ENCODE results near the gene AHCTF1.
A peak's percentile ranks its signal among the peaks of the same experiment; 100 is the strongest.
"Not testable (repeated sequence)": the region's sequence is repeated elsewhere in the genome, so short reads cannot be mapped to it uniquely, and the experiment has no call there.

The AHCTF1 gene

DNA sequence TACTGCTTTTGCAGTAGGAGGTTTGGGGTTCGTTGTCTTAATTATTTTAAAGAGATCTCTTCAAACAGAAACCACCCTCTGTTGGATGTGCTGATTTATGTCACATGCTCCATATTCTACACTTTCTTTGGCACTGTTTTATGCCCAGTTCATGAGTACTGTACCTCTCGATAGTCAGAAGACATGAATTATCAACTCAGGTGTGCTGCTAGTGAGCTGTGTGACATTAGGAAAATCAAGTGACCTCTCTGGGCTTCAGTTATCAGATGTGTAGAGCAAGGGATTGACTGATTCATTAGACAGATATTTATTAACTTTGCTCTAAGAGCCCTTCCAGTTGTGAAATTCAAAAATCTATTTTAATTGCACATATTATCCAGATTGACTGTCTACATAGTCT is 2.1 kb upstream of the AHCTF1 start:
- H3K4me3 Mint-ChIP-seq, result no peak overlapping the region
- H3K27ac Mint-ChIP-seq, result no peak overlapping the region
- peaks cover 4% of the 10 kb centered on the region for H3K27me3 Mint-ChIP-seq (ENCODE audit: low read depth)
- H3K36me3 Mint-ChIP-seq (ENCODE audit: low read depth), result peaks cover 3% of the 10 kb centered on the region
- H3K9me3 Mint-ChIP-seq, result no peaks in the 10 kb centered on the region
- H3K4me1 Mint-ChIP-seq (ENCODE audit: low read depth), result peaks cover 15% of the 10 kb centered on the region

DNA sequence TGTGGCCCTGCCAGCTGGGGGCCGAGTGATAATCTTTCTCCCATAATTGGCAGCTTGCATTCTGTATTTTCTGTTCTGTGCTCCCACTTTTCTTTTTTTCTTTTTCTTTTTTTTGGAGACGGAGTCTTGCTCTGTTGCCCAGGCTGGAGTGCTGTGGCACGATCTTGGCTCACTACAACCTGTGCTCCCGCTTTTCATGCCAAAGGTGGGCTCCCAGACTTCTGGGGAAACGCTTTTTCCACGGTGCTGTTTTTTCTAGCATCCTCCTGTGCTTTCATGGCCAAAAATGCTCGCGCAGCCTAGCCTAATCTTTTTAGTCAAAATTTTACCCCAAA is 585 bp upstream of the AHCTF1 start:
- peaks cover 10% of the 10 kb centered on the region for H3K36me3 Mint-ChIP-seq (ENCODE audit: low read depth)
- H3K27me3 Mint-ChIP-seq (ENCODE audit: low read depth), result peaks cover 4% of the 10 kb centered on the region
- H3K4me3 Mint-ChIP-seq, result peak overlapping the region; percentile 91

DNA sequence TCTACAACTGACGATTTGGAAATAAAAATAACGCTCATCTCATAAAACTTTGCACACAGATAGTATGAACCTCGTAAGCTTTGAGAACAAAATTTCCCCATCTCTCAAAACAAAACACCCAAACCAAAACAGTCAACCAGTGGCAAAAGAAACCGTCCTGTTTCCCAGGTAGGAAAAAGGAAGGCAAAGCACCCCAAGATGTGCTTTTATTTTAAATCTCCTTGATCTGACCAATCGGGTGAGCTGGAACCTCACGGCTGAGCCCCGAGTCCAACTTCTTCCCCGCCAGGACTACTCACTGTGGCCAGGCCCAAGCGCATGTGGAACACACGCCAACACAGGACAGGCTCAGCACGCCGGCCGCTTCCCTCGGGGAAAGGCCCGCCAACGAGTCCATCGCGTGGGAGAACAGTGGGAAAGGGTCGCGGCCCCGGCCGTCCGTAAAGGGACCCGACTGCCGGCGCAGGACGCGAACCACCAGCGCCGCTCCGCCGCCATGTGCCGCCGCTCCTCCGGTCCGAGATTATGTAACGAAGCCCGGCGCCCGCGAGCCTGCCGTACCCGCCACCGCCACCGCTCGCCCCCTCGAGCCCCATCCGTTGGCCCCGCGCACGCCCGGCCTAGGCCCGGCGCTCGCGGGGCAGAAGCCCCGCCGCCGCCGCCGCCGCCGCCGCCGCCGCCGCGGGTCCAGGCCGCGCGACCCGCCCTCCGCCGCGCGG is 759 bp downstream of the AHCTF1 start:
- H3K27me3 Mint-ChIP-seq (ENCODE audit: low read depth), result peaks cover 4% of the 10 kb centered on the region
- peaks cover 4% of the 10 kb centered on the region for H3K9me3 Mint-ChIP-seq
- peak overlapping the region; percentile 88 for H3K4me3 Mint-ChIP-seq
- H3K4me1 Mint-ChIP-seq (ENCODE audit: low read depth), result peaks cover 23% of the 10 kb centered on the region
- peak overlapping the region; percentile 83 for H3K27ac Mint-ChIP-seq
- peaks cover 23% of the 10 kb centered on the region for H3K36me3 Mint-ChIP-seq (ENCODE audit: low read depth)

More for the DNA sequence above, 585 bp upstream of the AHCTF1 start:
- peak overlapping the region; percentile 78 for H3K27ac Mint-ChIP-seq
- H3K9me3 Mint-ChIP-seq, result no peaks in the 10 kb centered on the region
- peaks cover 18% of the 10 kb centered on the region for H3K4me1 Mint-ChIP-seq (ENCODE audit: low read depth)

GRCh38 chr1:246925997-246926626 is 5.6 kb downstream of the AHCTF1 start:
- no peak overlapping the region for H3K27ac Mint-ChIP-seq
- no peaks in the 10 kb centered on the region for H3K27me3 Mint-ChIP-seq (ENCODE audit: low read depth)
- H3K4me3 Mint-ChIP-seq, result no peak overlapping the region
- peaks cover 27% of the 10 kb centered on the region for H3K4me1 Mint-ChIP-seq (ENCODE audit: low read depth)
- peaks cover 5% of the 10 kb centered on the region for H3K9me3 Mint-ChIP-seq
- H3K36me3 Mint-ChIP-seq (ENCODE audit: low read depth), result peaks cover 25% of the 10 kb centered on the region

- peaks cover 22% of the 10 kb centered on the region for H3K36me3 Mint-ChIP-seq (ENCODE audit: low read depth)
- peaks cover 5% of the 10 kb centered on the region for H3K9me3 Mint-ChIP-seq
- no peaks in the 10 kb centered on the region for H3K27me3 Mint-ChIP-seq (ENCODE audit: low read depth)
- peaks cover 21% of the 10 kb centered on the region for H3K4me1 Mint-ChIP-seq (ENCODE audit: low read depth)
- no peak overlapping the region for H3K4me3 Mint-ChIP-seq
- no peak overlapping the region for H3K27ac Mint-ChIP-seq
Observed at GRCh38 chr1:246923900-246924299, 7.8 kb downstream of the AHCTF1 start.

DNA sequence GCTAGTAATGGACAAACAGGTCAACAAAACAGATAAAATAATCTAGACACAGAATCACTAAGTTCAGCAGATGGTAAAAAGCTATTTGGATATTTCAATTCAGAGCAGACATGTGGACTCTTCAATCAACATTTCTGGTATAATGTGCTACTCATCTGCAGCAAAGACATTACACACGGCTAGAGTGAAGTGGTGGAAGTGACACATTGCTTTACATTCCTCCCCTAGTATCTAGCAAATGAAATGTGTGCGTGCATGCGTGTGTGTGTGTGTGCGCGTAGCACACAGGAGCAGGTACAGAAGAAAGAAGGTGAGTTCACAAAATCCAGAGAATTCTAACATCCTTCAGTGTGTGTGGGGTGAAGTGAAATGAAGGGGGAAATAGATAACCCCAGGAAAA is 8.3 kb downstream of the AHCTF1 start:
- Mint-ChIP-seq H3K36me3 (ENCODE audit: low read depth) (peaks cover 19% of the 10 kb centered on the region), H3K27me3 (ENCODE audit: low read depth) (no peaks in the 10 kb centered on the region), H3K9me3 (peaks cover 5% of the 10 kb centered on the region), H3K27ac (no peak overlapping the region), H3K4me3 (no peak overlapping the region), H3K4me1 (ENCODE audit: low read depth) (peaks cover 18% of the 10 kb centered on the region)

- Mint-ChIP-seq H3K27me3 (ENCODE audit: low read depth) (no peaks in the 10 kb centered on the region), H3K4me3 (no peak overlapping the region), H3K36me3 (ENCODE audit: low read depth) (peaks cover 11% of the 10 kb centered on the region), H3K27ac (no peak overlapping the region), H3K9me3 (peaks cover 5% of the 10 kb centered on the region), H3K4me1 (ENCODE audit: low read depth) (peaks cover 20% of the 10 kb centered on the region)
Observed at GRCh38 chr1:246921481-246921880, 10.3 kb downstream of the AHCTF1 start.

DNA sequence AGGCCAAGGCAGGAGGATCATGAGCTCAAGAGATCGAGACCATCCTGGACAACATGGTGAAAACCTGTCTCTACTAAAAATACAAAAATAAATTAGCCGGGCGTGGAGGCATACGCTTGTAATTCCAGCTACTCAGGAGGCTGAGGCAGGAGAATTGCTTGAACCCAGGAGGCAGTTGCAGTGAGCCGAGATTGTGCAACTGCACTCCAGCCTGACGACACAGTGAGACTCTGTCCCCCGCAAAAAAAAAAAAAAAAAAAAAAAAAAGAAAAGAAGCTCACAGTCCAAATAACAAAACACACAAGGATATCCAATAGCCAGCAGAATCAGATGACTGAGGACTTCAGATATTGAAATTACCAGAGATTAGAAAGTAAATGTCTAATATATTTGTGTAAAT is 11.8 kb downstream of the AHCTF1 start:
- no peaks in the 10 kb centered on the region for H3K27me3 Mint-ChIP-seq (ENCODE audit: low read depth)
- peaks cover 10% of the 10 kb centered on the region for H3K36me3 Mint-ChIP-seq (ENCODE audit: low read depth)
- no peaks in the 10 kb centered on the region for H3K9me3 Mint-ChIP-seq
- peaks cover 13% of the 10 kb centered on the region for H3K4me1 Mint-ChIP-seq (ENCODE audit: low read depth)
- no peak overlapping the region for H3K4me3 Mint-ChIP-seq
- H3K27ac Mint-ChIP-seq, result no peak overlapping the region

DNA sequence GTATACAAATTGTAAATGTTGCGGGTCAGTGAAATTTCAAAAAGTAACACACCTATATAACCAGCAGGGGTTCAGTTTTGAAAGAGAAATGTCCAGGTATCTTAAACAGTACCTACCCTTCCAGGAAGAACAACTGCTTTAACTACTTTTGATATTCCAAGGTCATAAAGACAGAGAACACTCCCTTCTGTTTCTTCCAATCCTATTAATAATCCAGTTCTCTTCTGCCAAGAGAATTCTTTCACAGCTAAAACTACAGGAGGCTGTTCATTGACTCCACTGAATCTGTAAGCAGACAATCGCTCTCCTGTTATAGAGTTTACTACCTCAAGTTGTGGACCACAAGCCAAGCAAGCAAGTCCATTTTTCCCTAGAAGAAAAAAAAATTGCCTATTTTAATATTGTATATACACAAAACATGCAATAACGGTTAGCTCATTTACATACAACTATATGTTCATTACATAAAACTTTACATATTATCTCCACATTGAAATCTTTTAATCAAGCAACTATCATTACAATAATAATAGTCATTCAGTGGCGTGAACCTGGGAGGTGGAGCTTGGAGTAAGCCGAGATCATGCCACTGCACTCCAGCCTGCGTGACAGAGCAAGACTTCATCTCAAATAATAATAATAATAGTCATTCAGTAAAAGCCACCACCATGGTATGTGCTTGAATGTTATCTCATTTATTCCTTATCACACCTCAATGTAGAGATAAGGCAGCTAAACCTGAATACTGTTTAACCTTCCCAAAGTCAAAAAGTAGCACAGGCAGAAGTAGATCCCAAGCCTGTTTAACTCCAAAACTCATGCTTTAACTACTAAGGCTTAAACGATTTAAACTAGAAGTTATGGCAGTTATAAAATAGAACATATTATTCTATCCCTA is 15.5 kb downstream of the AHCTF1 start:
- H3K36me3 Mint-ChIP-seq (ENCODE audit: low read depth), result peaks cover 20% of the 10 kb centered on the region
- not testable (repeated sequence) for H3K27me3 Mint-ChIP-seq (ENCODE audit: low read depth); H3K9me3 Mint-ChIP-seq; H3K4me1 Mint-ChIP-seq (ENCODE audit: low read depth); H3K27ac Mint-ChIP-seq; H3K4me3 Mint-ChIP-seq

GRCh38 chr1:246907472-246907871 is 24.3 kb downstream of the AHCTF1 start:
- Mint-ChIP-seq H3K36me3 (ENCODE audit: low read depth) (peaks cover 32% of the 10 kb centered on the region), H3K4me1 (ENCODE audit: low read depth) (peaks cover 10% of the 10 kb centered on the region), H3K9me3 (no peaks in the 10 kb centered on the region), H3K4me3 (no peak overlapping the region), H3K27ac (no peak overlapping the region), H3K27me3 (ENCODE audit: low read depth) (no peaks in the 10 kb centered on the region)

DNA sequence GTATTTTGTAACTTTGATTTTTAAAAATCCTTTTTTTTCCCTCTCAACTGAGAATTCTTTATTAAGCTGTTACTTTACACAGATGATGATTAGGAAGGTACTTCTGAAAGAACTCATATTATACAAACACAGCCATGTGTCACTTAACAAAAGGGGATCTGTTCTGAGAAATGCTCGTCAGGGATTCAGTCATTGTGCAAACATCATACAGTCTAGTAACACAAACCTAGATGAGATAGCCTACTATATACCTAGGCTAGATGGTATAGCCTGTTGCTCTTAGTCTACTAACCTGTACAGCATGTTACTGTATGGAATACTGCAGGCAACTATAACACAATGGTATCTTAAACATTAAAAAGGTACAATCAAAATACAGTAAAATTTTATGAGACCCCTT is 24.9 kb downstream of the AHCTF1 start:
- no peaks in the 10 kb centered on the region for H3K27me3 Mint-ChIP-seq (ENCODE audit: low read depth)
- H3K27ac Mint-ChIP-seq, result no peak overlapping the region
- peaks cover 38% of the 10 kb centered on the region for H3K36me3 Mint-ChIP-seq (ENCODE audit: low read depth)
- no peaks in the 10 kb centered on the region for H3K9me3 Mint-ChIP-seq
- no peak overlapping the region for H3K4me3 Mint-ChIP-seq
- peaks cover 10% of the 10 kb centered on the region for H3K4me1 Mint-ChIP-seq (ENCODE audit: low read depth)

GRCh38 chr1:246901874-246902273 is 29.9 kb downstream of the AHCTF1 start:
- peaks cover 2% of the 10 kb centered on the region for H3K4me1 Mint-ChIP-seq (ENCODE audit: low read depth)
- H3K4me3 Mint-ChIP-seq, result no peak overlapping the region
- peaks cover 44% of the 10 kb centered on the region for H3K36me3 Mint-ChIP-seq (ENCODE audit: low read depth)
- no peaks in the 10 kb centered on the region for H3K27me3 Mint-ChIP-seq (ENCODE audit: low read depth)
- H3K9me3 Mint-ChIP-seq, result no peaks in the 10 kb centered on the region
- no peak overlapping the region for H3K27ac Mint-ChIP-seq

DNA sequence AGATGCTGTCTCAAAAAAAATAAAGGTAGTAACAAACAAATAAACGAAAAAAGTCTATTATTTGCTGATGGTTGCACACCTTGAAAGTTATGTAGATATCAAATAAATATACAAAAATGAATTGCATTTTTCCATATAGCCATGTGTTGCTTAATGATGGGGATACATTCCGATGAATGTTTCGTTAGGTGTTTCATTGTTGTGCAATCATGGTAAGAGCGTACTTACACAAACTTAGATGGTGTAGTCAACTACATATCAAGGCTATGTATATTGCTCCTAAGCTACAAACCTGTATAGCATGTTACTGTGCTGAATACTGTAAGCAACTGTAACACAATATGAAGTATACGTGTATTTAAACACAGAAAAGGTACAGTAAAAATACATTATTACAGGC is 34.4 kb downstream of the AHCTF1 start:
- Mint-ChIP-seq H3K36me3 (ENCODE audit: low read depth) (peaks cover 54% of the 10 kb centered on the region), H3K4me3 (no peak overlapping the region), H3K4me1 (ENCODE audit: low read depth) (peaks cover 11% of the 10 kb centered on the region), H3K9me3 (no peaks in the 10 kb centered on the region), H3K27me3 (ENCODE audit: low read depth) (no peaks in the 10 kb centered on the region), H3K27ac (no peak overlapping the region)

- Mint-ChIP-seq H3K27me3 (ENCODE audit: low read depth) (no peaks in the 10 kb centered on the region), H3K4me3 (no peak overlapping the region), H3K4me1 (ENCODE audit: low read depth) (peaks cover 13% of the 10 kb centered on the region), H3K27ac (peak overlapping the region; percentile 38), H3K36me3 (ENCODE audit: low read depth) (peaks cover 55% of the 10 kb centered on the region), H3K9me3 (no peaks in the 10 kb centered on the region)
Observed at GRCh38 chr1:246893191-246893939, 38.4 kb downstream of the AHCTF1 start.
